ENCODE results near the gene DNAJB13.

The DNAJB13 gene

DNA sequence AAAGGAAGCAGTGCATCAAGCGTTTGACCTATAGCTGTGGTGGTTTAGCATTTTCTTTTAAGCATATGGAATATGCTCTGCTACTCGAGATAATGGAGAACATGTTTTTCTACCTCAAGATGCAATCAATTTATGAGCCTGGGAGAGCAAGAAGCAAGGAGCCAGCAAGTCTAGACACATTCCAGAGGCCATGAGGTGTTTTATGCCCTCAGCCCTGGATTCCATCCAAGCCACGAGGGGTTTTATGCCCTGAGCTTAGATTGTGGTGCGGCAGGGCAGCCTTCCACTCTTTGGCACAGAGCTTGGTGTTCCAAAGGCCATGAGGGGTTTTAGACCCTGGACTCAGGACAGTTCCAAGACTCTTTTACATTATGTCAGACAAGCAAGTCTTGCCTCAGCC lies 11.7 kb upstream of the DNAJB13 start:
- H3K4me3 ChIP-seq (ENCODE audit: low read length), result no peak overlapping the region
- TF ChIP-seq, protein P1, sequence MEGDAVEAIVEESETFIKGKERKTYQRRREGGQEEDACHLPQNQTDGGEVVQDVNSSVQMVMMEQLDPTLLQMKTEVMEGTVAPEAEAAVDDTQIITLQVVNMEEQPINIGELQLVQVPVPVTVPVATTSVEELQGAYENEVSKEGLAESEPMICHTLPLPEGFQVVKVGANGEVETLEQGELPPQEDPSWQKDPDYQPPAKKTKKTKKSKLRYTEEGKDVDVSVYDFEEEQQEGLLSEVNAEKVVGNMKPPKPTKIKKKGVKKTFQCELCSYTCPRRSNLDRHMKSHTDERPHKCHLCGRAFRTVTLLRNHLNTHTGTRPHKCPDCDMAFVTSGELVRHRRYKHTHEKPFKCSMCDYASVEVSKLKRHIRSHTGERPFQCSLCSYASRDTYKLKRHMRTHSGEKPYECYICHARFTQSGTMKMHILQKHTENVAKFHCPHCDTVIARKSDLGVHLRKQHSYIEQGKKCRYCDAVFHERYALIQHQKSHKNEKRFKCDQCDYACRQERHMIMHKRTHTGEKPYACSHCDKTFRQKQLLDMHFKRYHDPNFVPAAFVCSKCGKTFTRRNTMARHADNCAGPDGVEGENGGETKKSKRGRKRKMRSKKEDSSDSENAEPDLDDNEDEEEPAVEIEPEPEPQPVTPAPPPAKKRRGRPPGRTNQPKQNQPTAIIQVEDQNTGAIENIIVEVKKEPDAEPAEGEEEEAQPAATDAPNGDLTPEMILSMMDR (IDR thresholded peaks at IDR 0.05; ENCODE audit: insufficient read depth, low read depth, low read length, missing control alignments), result no peak
- peak; percentile 35 for DNase-seq (ENCODE audit: low read depth)

DNA sequence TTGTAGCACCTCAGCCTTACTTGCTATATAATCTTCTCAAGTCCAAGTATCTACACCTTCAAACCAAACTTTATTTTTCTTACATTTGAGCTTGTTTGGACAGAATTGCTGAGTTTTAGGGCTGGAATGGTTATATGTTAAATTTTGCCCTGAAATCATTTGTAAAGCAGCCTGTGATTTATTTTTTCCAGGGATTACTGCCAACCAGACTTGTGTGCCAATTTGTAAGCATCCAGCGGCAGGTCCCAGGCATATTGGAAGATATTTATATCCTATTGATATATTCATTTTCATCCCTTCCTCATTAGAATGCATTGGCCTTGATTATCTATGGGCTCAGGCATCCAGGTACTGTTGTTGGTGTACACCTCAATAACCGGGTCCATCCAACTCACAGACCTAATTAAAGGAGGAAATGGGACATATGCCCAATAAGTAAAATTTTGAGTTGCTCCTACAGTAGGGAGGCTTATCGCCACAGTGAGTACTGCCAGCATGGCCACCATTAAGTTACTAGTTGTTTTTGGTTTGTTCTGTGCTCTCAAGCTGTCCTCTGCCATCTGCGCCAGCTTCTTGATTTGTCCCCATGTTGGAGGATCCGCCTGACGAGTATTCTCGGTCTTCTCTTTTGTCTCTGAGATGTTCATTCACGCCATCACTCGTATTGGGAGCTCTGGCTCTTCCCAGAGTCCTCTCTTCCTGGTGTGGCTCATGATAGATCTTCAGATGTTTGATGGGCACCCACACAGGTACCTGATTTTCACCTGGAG lies 9.8 kb upstream of the DNAJB13 start:
- TF ChIP-seq, protein P1 (IDR thresholded peaks at IDR 0.05; ENCODE audit: insufficient read depth, low read depth, low read length, missing control alignments), result no peak
- H3K4me3 ChIP-seq (ENCODE audit: low read length), result no peak overlapping the region
- no peak for DNase-seq (ENCODE audit: low read depth)

DNA sequence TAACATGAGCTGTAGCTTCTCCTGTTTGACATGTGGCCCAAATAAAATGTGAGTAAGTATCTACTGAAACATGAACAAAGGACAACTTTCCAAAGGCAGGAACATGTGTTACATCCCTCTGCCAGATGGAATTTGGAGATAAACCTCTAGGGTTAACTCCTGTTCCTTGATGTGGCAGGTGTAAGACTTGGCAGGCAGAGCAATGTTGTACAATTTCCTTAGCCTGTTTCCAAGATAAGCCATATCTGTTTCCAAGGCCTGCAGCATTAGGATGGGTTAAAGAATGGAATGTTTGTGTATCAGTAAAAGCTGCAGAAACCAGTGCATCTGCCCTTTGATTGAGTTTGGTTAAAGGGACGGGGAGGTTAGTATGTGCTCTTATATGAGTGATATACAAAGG lies 8.8 kb upstream of the DNAJB13 start:
- DNase-seq (ENCODE audit: low read depth), result no peak

DNA sequence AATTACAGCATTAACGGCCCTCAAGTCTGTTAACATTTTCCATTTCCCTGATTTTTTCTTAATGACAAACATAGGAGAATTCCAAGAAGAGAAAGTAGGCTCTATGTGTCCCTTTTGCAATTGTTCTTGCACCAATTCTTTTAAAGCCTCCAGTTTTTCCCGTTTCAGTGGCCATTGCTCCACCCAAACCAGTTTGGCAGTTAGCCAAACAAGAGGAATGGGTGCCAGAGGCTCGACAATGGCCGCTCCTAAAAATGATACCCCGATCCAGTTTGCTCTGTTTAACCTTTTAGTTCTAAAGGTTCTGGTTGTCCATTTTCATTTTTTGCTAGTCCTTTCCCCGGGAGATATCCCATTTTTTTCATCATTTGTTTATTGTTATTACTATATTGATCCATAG lies 6.7 kb upstream of the DNAJB13 start:
- H3K4me3 ChIP-seq (ENCODE audit: low read length), result no peak overlapping the region
- no peak for DNase-seq (ENCODE audit: low read depth)
- TF ChIP-seq, protein P1 (IDR thresholded peaks at IDR 0.05; ENCODE audit: insufficient read depth, low read depth, low read length, missing control alignments), result no peak

More for the DNA sequence above, 8.8 kb upstream of the DNAJB13 start:
- H3K4me3 ChIP-seq (ENCODE audit: low read length), result no peak overlapping the region
- TF ChIP-seq, protein P1 (IDR thresholded peaks at IDR 0.05; ENCODE audit: insufficient read depth, low read depth, low read length, missing control alignments), result no peak

DNA sequence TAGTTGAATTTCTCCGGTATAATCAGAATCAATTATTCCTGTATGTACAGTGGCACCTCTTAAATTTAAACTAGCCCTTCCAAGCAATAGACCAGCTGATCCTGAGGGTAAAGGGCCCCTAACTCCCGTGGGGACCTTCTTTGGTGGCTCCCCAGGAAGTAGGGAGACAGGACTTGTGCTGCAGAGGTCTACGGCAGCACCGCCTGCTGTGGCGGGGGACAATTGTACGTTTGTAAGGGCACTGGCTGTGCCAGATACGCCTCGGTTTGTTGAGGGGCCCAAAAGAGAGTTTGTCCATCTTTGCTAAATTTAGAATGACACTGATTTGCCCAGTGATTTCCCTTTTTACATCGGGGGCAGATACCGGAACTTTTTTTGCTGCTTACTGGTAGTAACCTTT lies 5.9 kb upstream of the DNAJB13 start:
- no peak overlapping the region for H3K4me3 ChIP-seq (ENCODE audit: low read length)
- TF ChIP-seq, protein P1 (IDR thresholded peaks at IDR 0.05; ENCODE audit: insufficient read depth, low read depth, low read length, missing control alignments), result no peak
- no peak for DNase-seq (ENCODE audit: low read depth)

DNA sequence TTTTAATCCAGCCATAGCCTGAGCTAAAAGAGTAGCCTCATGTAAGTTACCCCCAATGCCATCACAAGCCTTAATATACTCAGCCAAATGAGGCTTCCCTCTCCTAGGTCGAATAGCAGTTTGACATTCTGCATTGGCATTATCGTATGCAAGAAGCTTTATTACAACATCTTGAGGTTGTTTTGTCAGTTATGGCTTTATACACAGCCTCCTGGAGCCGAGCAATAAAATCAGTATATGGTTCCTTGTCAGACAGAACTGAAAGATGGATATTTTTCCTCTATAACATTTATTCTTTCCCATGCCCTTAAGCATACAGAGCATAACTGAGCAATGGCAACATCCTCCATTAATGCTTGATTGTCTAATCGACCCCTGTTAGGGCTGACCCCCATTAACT lies 5.4 kb upstream of the DNAJB13 start:
- TF ChIP-seq, protein P1 (IDR thresholded peaks at IDR 0.05; ENCODE audit: insufficient read depth, low read depth, low read length, missing control alignments), result no peak
- H3K4me3 ChIP-seq (ENCODE audit: low read length), result no peak overlapping the region
- DNase-seq (ENCODE audit: low read depth), result no peak

Data from epithelial cell of esophagus (primary cell).